GM23338 (cell line): Measurements from ENCODE around the gene CORO7. TPM values are rescaled to one million over a fixed set of nuclear protein-coding genes. Genes with fewer than 3 reads are reported as not detected.

Experiments
- ATAC-seq: fragments of 200-7000 bp; cut with Tn5 transposase; 3 replicates; pipeline ENCODE4 v1.9.1; 2020
- DNase-seq: peaks from one replicate; pipeline ENCODE4 v3.0.0-alpha.2; 2015; ENCODE audit warnings: low spot score
- H2AFZ ChIP-seq: fragments of 200-600 bp; sonication (generic); 2 replicates; pipeline ENCODE4 v1.8.0; 2016; ENCODE audit warnings: antibody characterized with exemption, mild to moderate bottlenecking, moderate library complexity
- H3F3A ChIP-seq: fragments of 200-600 bp; sonication (generic); replicated peaks from 2 replicates; pipeline ENCODE4 v1.8.0; 2017; ENCODE audit warnings: antibody characterized with exemption, mixed run types, low read depth
- H3K27ac ChIP-seq: fragments of 200-600 bp; sonication (generic); 2 replicates; pipeline ENCODE4 v1.6.1; 2016; ENCODE audit warnings: low read depth
- H3K27me3 ChIP-seq: fragments of 200-600 bp; sonication (generic); 2 replicates; pipeline ENCODE4 v1.8.0; 2016; ENCODE audit warnings: mild to moderate bottlenecking, mixed run types, moderate library complexity; ENCODE audit not compliant: insufficient read depth
- H3K36me3 ChIP-seq: fragments of 200-600 bp; sonication (generic); 2 replicates; pipeline ENCODE4 v1.8.0; 2016; ENCODE audit warnings: mild to moderate bottlenecking; ENCODE audit not compliant: insufficient read depth
- H3K4me1 ChIP-seq: fragments of 200-600 bp; sonication (generic); 2 replicates; pipeline ENCODE4 v1.8.0; 2016; ENCODE audit warnings: mild to moderate bottlenecking, moderate library complexity; ENCODE audit not compliant: insufficient read depth
- H3K4me2 ChIP-seq: fragments of 200-600 bp; sonication (generic); 2 replicates; pipeline ENCODE4 v1.7.1; 2017; ENCODE audit warnings: mixed run types
- H3K4me3 ChIP-seq: fragments of 200-600 bp; sonication (generic); 2 replicates; pipeline ENCODE4 v1.6.1; 2016; ENCODE audit warnings: mixed run types
- H3K79me2 ChIP-seq: fragments of 200-600 bp; sonication (generic); replicated peaks from 2 replicates; pipeline ENCODE4 v1.8.0; 2017; ENCODE audit warnings: mild to moderate bottlenecking; ENCODE audit not compliant: insufficient read depth
- H3K9me2 ChIP-seq: fragments of 200-600 bp; sonication (generic); 2 replicates; pipeline ENCODE4 v1.8.0; 2017; ENCODE audit not compliant: insufficient read depth
- H4K20me1 ChIP-seq: fragments of 200-600 bp; sonication (generic); replicated peaks from 2 replicates; pipeline ENCODE4 v1.8.0; 2017; ENCODE audit warnings: mild to moderate bottlenecking; ENCODE audit not compliant: insufficient read depth
- H3K27ac Mint-ChIP-seq: 2 replicates; pipeline ENCODE4 v1.8.0; 2020; ENCODE audit warnings: inconsistent platforms, mild to moderate bottlenecking, moderate library complexity, mixed read lengths
- H3K27me3 Mint-ChIP-seq: 3 replicates; pipeline ENCODE4 v1.8.0; 2022; ENCODE audit warnings: low read depth, mild to moderate bottlenecking, moderate library complexity, mixed read lengths, inconsistent platforms; ENCODE audit not compliant: insufficient read depth, poor library complexity
- H3K36me3 Mint-ChIP-seq: 3 replicates; pipeline ENCODE4 v1.8.0; 2021; ENCODE audit warnings: low read depth, mild to moderate bottlenecking, inconsistent platforms, moderate library complexity, mixed read lengths
- H3K4me1 Mint-ChIP-seq: 3 replicates; pipeline ENCODE4 v1.8.0; 2020; ENCODE audit warnings: mild to moderate bottlenecking, inconsistent platforms, mixed read lengths
- H3K4me3 Mint-ChIP-seq: 3 replicates; pipeline ENCODE4 v1.8.0; 2021; ENCODE audit warnings: moderate library complexity, mild to moderate bottlenecking, inconsistent platforms, mixed read lengths
- H3K9me3 Mint-ChIP-seq: 3 replicates; pipeline ENCODE4 v1.8.0; 2020; ENCODE audit warnings: moderate library complexity, mild to moderate bottlenecking, inconsistent platforms, mixed read lengths
- POLR2AphosphoS5 ChIP-seq: IDR thresholded peaks from 2 replicates; pipeline ENCODE4 v1.6.1; 2016; ENCODE audit warnings: antibody characterized with exemption, low read depth
- ZNF331 ChIP-seq: fragments of 250-450 bp; sonication (Bioruptor Pico); IDR thresholded peaks from 2 replicates; pipeline ENCODE4 v1.5.0; 2020; ENCODE audit warnings: low read depth, mild to moderate bottlenecking, moderate library complexity
- polyA plus RNA-seq: library from polyadenylated mRNA; unstranded; fragments of >200 nt; fragmentation: Nextera tagmentation; extraction: Ambion mirVana; gene quantifications from 2 replicates; pipeline ENCODE4 v1.2.1, GENCODE V29; 2016
- total RNA-seq: library from RNA; depleted of rRNA; stranded (reverse); fragments of >200 nt; shearing (Covaris generic); gene quantifications from 2 replicates; pipeline ENCODE4 v1.2.3, GENCODE V29; 2014
- TF ChIP-seq, protein P1 (sequence below), 2 experiments: fragments of 200-600 bp in 1 of 2; sonication (generic) in 1 of 2; conservative IDR thresholded peaks; 2 replicates each; pipeline versions ENCODE4 v1.5.1 to v1.6.1; 2016 to 2017; ENCODE audit warnings: antibody characterized with exemption in 2 of 2, low read depth in 2 of 2, mild to moderate bottlenecking in 2 of 2, moderate library complexity in 1 of 2
- TF ChIP-seq, protein P2 (sequence below): IDR thresholded peaks from 2 replicates; pipeline ENCODE4 v1.6.1; 2016; ENCODE audit warnings: antibody characterized with exemption

CORO7 gene
- total and polyA plus RNA-seq, 2 experiments from 2014 or later: 14.2 to 46.4 TPM

DNA sequence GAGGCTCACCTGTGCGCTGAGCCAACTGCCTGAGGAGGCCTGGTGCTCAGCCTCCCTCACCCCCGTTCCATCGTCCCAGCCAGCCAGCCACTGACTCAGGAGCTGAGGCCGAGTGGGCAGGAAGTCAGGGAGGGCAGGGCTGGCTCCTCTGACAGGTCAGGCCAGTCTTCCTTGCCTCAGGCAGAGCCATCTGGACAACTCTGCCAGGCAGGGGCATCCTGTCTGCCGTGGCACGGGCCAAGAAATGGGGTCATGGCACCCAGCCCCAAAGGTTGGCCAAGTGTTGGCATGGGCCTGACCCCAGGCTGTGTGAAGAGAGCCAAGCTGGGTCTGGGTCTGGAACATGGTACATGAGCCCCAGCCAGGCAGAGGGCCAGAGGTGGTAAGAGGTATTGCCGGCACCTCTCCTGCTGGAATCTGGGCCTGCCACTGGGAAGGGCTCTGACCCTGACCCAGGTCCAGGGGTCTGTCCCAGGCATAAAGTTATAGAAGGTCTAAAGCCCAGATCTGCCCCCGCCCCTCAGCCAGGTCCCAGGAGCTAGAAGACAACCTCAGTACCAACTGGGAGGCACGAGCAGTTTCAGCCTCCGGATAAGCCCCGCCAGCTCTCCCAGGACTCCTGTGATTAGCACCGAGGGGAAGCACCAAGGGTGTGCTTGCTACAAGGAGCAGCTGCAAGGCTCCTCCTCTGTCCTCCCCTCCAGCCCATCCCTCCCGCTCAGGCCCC lies 47.2 kb downstream of the CORO7 start:
- no peak overlapping the region for H3K4me2 ChIP-seq
- ATAC-seq: no peak
- TF ChIP-seq, protein P1, sequence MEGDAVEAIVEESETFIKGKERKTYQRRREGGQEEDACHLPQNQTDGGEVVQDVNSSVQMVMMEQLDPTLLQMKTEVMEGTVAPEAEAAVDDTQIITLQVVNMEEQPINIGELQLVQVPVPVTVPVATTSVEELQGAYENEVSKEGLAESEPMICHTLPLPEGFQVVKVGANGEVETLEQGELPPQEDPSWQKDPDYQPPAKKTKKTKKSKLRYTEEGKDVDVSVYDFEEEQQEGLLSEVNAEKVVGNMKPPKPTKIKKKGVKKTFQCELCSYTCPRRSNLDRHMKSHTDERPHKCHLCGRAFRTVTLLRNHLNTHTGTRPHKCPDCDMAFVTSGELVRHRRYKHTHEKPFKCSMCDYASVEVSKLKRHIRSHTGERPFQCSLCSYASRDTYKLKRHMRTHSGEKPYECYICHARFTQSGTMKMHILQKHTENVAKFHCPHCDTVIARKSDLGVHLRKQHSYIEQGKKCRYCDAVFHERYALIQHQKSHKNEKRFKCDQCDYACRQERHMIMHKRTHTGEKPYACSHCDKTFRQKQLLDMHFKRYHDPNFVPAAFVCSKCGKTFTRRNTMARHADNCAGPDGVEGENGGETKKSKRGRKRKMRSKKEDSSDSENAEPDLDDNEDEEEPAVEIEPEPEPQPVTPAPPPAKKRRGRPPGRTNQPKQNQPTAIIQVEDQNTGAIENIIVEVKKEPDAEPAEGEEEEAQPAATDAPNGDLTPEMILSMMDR (conservative IDR thresholded peaks at IDR 0.05; ENCODE audit: low read depth in 2 of 2): no peak
- TF ChIP-seq ZNF331 (CRISPR knock-in tag): no peak
- Mint-ChIP-seq H3K27ac (no peak overlapping the region), H3K4me1 (peaks cover 13% of the 10 kb centered on the region; the same call in 1 of the 3 replicates), H3K27me3 (peaks cover 18% of the 10 kb centered on the region), H3K4me3 (no peak overlapping the region), H3K9me3 (no peaks in the 10 kb centered on the region), H3K36me3 (no peaks in the 10 kb centered on the region)
- H3K4me1 ChIP-seq: peaks cover 25% of the 10 kb centered on the region
- H3K79me2 ChIP-seq: peaks cover 8% of the 10 kb centered on the region; the same call in 1 of the 2 replicates
- H3K27ac ChIP-seq: no peak overlapping the region
- H3F3A ChIP-seq: peaks cover 16% of the 10 kb centered on the region; the same call in 1 of the 2 replicates
- H3K27me3 ChIP-seq: peaks cover 3% of the 10 kb centered on the region; the same call in 1 of the 2 replicates
- H3K36me3 ChIP-seq: no peaks in the 10 kb centered on the region
- DNase-seq: no peak
- no peaks in the 10 kb centered on the region for H4K20me1 ChIP-seq
- no peak overlapping the region for H3K4me3 ChIP-seq
- no peaks in the 10 kb centered on the region for H3K9me2 ChIP-seq
- H2AFZ ChIP-seq: no peak overlapping the region

GRCh38 chr16:4367393-4367856 lies 49.0 kb downstream of the CORO7 start:
- H3F3A ChIP-seq: peaks cover 9% of the 10 kb centered on the region; the same call in 1 of the 2 replicates
- Mint-ChIP-seq H3K4me1 (no peaks in the 10 kb centered on the region; the same call in 1 of the 3 replicates), H3K27ac (no peak overlapping the region), H3K36me3 (no peaks in the 10 kb centered on the region), H3K4me3 (no peak overlapping the region), H3K9me3 (no peaks in the 10 kb centered on the region), H3K27me3 (peaks cover 11% of the 10 kb centered on the region)
- DNase-seq (no peak), ATAC-seq (no peak)
- H3K27ac ChIP-seq: no peak overlapping the region
- peaks cover 8% of the 10 kb centered on the region for H3K4me1 ChIP-seq
- H3K4me3 ChIP-seq: no peak overlapping the region
- no peaks in the 10 kb centered on the region for H3K36me3 ChIP-seq
- peaks cover 3% of the 10 kb centered on the region; the same call in 1 of the 2 replicates for H3K79me2 ChIP-seq
- TF ChIP-seq, protein P2, sequence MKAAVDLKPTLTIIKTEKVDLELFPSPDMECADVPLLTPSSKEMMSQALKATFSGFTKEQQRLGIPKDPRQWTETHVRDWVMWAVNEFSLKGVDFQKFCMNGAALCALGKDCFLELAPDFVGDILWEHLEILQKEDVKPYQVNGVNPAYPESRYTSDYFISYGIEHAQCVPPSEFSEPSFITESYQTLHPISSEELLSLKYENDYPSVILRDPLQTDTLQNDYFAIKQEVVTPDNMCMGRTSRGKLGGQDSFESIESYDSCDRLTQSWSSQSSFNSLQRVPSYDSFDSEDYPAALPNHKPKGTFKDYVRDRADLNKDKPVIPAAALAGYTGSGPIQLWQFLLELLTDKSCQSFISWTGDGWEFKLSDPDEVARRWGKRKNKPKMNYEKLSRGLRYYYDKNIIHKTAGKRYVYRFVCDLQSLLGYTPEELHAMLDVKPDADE: no peak
- H4K20me1 ChIP-seq: no peaks in the 10 kb centered on the region
- H3K27me3 ChIP-seq: peaks cover 3% of the 10 kb centered on the region; the same call in 1 of the 2 replicates
- H3K4me2 ChIP-seq: no peak overlapping the region
- H3K9me2 ChIP-seq: no peaks in the 10 kb centered on the region
- H2AFZ ChIP-seq: no peak overlapping the region

DNA sequence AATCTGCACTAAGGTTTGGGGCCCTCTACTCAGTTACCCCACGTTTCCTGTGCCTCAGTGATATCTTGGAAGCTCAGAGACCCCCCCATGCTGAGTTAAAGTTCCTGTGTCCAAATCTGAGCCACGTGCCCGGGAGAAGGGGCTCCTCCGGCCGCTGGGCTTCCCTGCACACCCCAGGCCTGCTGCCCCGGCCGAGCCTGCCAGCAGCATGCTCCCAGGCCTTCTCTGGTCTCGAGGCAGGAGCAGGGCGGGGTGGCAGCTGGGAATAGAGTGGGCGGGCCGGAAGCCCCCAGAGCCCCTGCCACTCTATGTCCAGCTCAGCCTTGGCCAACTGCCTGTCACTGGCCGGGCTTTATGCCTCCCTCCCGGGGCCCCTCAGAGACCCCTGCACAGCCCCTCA lies 50.4 kb downstream of the CORO7 start:
- H3K9me3 Mint-ChIP-seq: no peaks in the 10 kb centered on the region
- Histone ChIP-seq H3K4me3 (no peak overlapping the region), H2AFZ (no peak overlapping the region), H3K9me2 (no peaks in the 10 kb centered on the region), H4K20me1 (no peaks in the 10 kb centered on the region), H3K27me3 (no peaks in the 10 kb centered on the region), H3K4me1 (peaks cover under 1% of the 10 kb centered on the region; the same call in 1 of the 2 replicates), H3K27ac (no peak overlapping the region), H3K79me2 (no peaks in the 10 kb centered on the region), H3K4me2 (no peak overlapping the region), H3F3A (peaks cover 5% of the 10 kb centered on the region; the same call in 1 of the 2 replicates), H3K36me3 (no peaks in the 10 kb centered on the region)
- H3K27me3 Mint-ChIP-seq: peaks cover 7% of the 10 kb centered on the region
- TF ChIP-seq POLR2AphosphoS5: no peak
- ATAC-seq (no peak), DNase-seq (no peak)
- H3K4me3 Mint-ChIP-seq: no peak overlapping the region
- H3K4me1 Mint-ChIP-seq: no peaks in the 10 kb centered on the region; the same call in 1 of the 3 replicates
- H3K36me3 Mint-ChIP-seq: no peaks in the 10 kb centered on the region
- no peak overlapping the region for H3K27ac Mint-ChIP-seq
